CD8-positive, alpha-beta memory T cell (primary cell): ENCODE results near the gene DYNC1H1. TPM values are rescaled to one million over a fixed set of nuclear protein-coding genes. Genes with fewer than 3 reads are reported as not detected.

Experiments
- CTCF ChIA-PET: fragments of 350-600 bp; sonication (Branson Sonifier 250); formaldehyde crosslinking; loops from one replicate; lab custom pipeline; 2021; ENCODE audit warnings: antibody characterized with exemption; lab: Charles Lee
- POLR2A ChIA-PET: fragments of 350-600 bp; sonication (Branson Sonifier 250); formaldehyde crosslinking; loops from one replicate; lab custom pipeline; 2021; ENCODE audit warnings: antibody characterized with exemption; lab: Charles Lee
- DNase-seq, 5 donors: peaks; one replicate each; pipeline versions ENCODE4 v3.0.0 to v3.0.0-alpha.2; 2020 to 2022; ENCODE audit warnings: mixed read lengths in 1 of 5
- H3K27ac ChIP-seq: one replicate; pipeline ENCODE4 v1.7.0; 2013; ENCODE audit warnings: low read depth, mild to moderate bottlenecking, low read length, moderate library complexity
- H3K27me3 ChIP-seq: 2 replicates; pipeline ENCODE4 v1.7.0; 2013; ENCODE audit warnings: low read length, mild to moderate bottlenecking; ENCODE audit not compliant: insufficient read depth, poor library complexity, severe bottlenecking
- H3K36me3 ChIP-seq: 2 replicates; pipeline ENCODE4 v1.7.0; 2013; ENCODE audit warnings: mild to moderate bottlenecking, low read length, moderate library complexity; ENCODE audit not compliant: insufficient read depth
- H3K4me1 ChIP-seq: 2 replicates; pipeline ENCODE4 v1.7.0; 2013; ENCODE audit warnings: mild to moderate bottlenecking, low read length, moderate library complexity; ENCODE audit not compliant: insufficient read depth
- H3K4me3 ChIP-seq: 2 replicates; pipeline ENCODE4 v1.7.0; 2013; ENCODE audit warnings: mild to moderate bottlenecking, low read length
- H3K9me3 ChIP-seq: 2 replicates; pipeline ENCODE4 v1.7.0; 2013; ENCODE audit warnings: mild to moderate bottlenecking, low read length
- H3K27ac Mint-ChIP-seq, 8 donors: one replicate each; pipeline ENCODE4 v1.8.0; 2020 to 2021; ENCODE audit warnings: mixed read lengths in 8 of 8, mild to moderate bottlenecking in 6 of 8, inconsistent platforms in 3 of 8, moderate library complexity in 3 of 8
- H3K27me3 Mint-ChIP-seq, 2 donors: one replicate each; pipeline ENCODE4 v1.8.0; 2020 to 2021; ENCODE audit warnings: mixed read lengths in 2 of 2, mild to moderate bottlenecking in 1 of 2, moderate library complexity in 1 of 2
- H3K36me3 Mint-ChIP-seq, 3 donors: one replicate each; pipeline ENCODE4 v1.8.0; 2020 to 2021; ENCODE audit warnings: mixed read lengths in 3 of 3, inconsistent platforms in 1 of 3, mild to moderate bottlenecking in 1 of 3
- H3K4me1 Mint-ChIP-seq, 3 donors: one replicate each; pipeline ENCODE4 v1.8.0; 2020 to 2021; ENCODE audit warnings: mixed read lengths in 3 of 3, inconsistent platforms in 1 of 3, mild to moderate bottlenecking in 1 of 3
- H3K4me3 Mint-ChIP-seq, 7 donors: one replicate each; pipeline ENCODE4 v1.8.0; 2020 to 2021; ENCODE audit warnings: mixed read lengths in 7 of 7, mild to moderate bottlenecking in 6 of 7, moderate library complexity in 4 of 7, inconsistent platforms in 2 of 7
- H3K9me3 Mint-ChIP-seq, 5 donors: one replicate each; pipeline ENCODE4 v1.8.0; 2020 to 2022; ENCODE audit warnings: mixed read lengths in 5 of 5, mild to moderate bottlenecking in 3 of 5, moderate library complexity in 2 of 5, inconsistent platforms in 1 of 5
- polyA plus RNA-seq: library from polyadenylated mRNA; unstranded; fragments of 300-500 nt; fragmentation: Illumina TruSeq; gene quantifications from one replicate; pipeline ENCODE4 v1.2.3, GENCODE V29; 2021
- total RNA-seq, 2 experiments: library from RNA; stranded (reverse); gene quantifications; one replicate each; pipeline ENCODE4 v1.2.3, GENCODE V29; 2021

Gene DYNC1H1
- total and polyA plus RNA-seq, 3 experiments from 2014 or later: 59.7 to 249 (median 241) TPM

- CTCF ChIA-PET: interaction anchor here (0.9 kb wide), 1 partner anchor 310 kb away, joined by 3 read pairs; no protein-coding TSS in a partner anchor
- Histone ChIP-seq H3K4me1 (peaks cover 18% of the 10 kb centered on the region), H3K36me3 (peaks cover 84% of the 10 kb centered on the region), H3K9me3 (no peaks in the 10 kb centered on the region), H3K4me3 (no peak overlapping the region), H3K27me3 (no peaks in the 10 kb centered on the region), H3K27ac (no peak overlapping the region)
- Mint-ChIP-seq H3K4me1 (peaks cover 10 to 16% (median 14%) of the 10 kb centered on the region in 3 donors), H3K27ac (no peak overlapping the region), H3K4me3 (no peak overlapping the region), H3K9me3 (no peaks in the 10 kb centered on the region), H3K27me3 (no peaks in the 10 kb centered on the region), H3K36me3 (peaks cover 20 to 96% (median 39%) of the 10 kb centered on the region in 3 donors)
- POLR2A ChIA-PET: no interaction called here
- no peak for DNase-seq
These were observed 52.2 kb downstream of the DYNC1H1 start for GRCh38 chr14:102016420-102017090.

GRCh38 chr14:102018251-102018650 lies 53.9 kb downstream of the DYNC1H1 start:
- CTCF ChIA-PET: no interaction called here
- no peaks in the 10 kb centered on the region for H3K27me3 Mint-ChIP-seq
- peaks cover 77% of the 10 kb centered on the region for H3K36me3 ChIP-seq

GRCh38 chr14:102019006-102019540 lies 54.7 kb downstream of the DYNC1H1 start:
- H3K36me3 ChIP-seq: peaks cover 74% of the 10 kb centered on the region
- POLR2A ChIA-PET: no interaction called here
- H3K4me3 ChIP-seq: no peak overlapping the region
- H3K27me3 ChIP-seq: no peaks in the 10 kb centered on the region
- H3K4me3 Mint-ChIP-seq: no peak overlapping the region
- H3K9me3 ChIP-seq: no peaks in the 10 kb centered on the region
- no peaks in the 10 kb centered on the region for H3K9me3 Mint-ChIP-seq
- CTCF ChIA-PET: interaction anchor here (1.0 kb wide), 1 partner anchor 77 kb away, joined by 3 read pairs; no protein-coding TSS in a partner anchor
- H3K27ac ChIP-seq: no peak overlapping the region
- H3K36me3 Mint-ChIP-seq: peaks cover 4 to 95% (median 28%) of the 10 kb centered on the region in 3 donors
- H3K27me3 Mint-ChIP-seq: no peaks in the 10 kb centered on the region
- peaks cover 10 to 16% (median 14%) of the 10 kb centered on the region in 3 donors for H3K4me1 Mint-ChIP-seq
- peak overlapping the region in 2 of 8 donors; percentile 24 to 41 for H3K27ac Mint-ChIP-seq
- no peak for DNase-seq
- peaks cover 18% of the 10 kb centered on the region for H3K4me1 ChIP-seq

More at GRCh38 chr14:102018251-102018650, 53.9 kb downstream of the DYNC1H1 start:
- no peaks in the 10 kb centered on the region for H3K9me3 ChIP-seq
- H3K4me3 ChIP-seq: no peak overlapping the region
- Mint-ChIP-seq H3K36me3 (peaks cover 10 to 95% (median 33%) of the 10 kb centered on the region in 3 donors), H3K27ac (peak overlapping the region in 2 of 8 donors; percentile 54 to 70), H3K4me1 (peaks cover 10 to 16% (median 14%) of the 10 kb centered on the region in 3 donors), H3K9me3 (no peaks in the 10 kb centered on the region), H3K4me3 (no peak overlapping the region)
- no peak overlapping the region for H3K27ac ChIP-seq
- DNase-seq: peak in 1 of 5 donors; percentile 49
- POLR2A ChIA-PET: no interaction called here
- H3K4me1 ChIP-seq: peaks cover 18% of the 10 kb centered on the region
- no peaks in the 10 kb centered on the region for H3K27me3 ChIP-seq

DNA sequence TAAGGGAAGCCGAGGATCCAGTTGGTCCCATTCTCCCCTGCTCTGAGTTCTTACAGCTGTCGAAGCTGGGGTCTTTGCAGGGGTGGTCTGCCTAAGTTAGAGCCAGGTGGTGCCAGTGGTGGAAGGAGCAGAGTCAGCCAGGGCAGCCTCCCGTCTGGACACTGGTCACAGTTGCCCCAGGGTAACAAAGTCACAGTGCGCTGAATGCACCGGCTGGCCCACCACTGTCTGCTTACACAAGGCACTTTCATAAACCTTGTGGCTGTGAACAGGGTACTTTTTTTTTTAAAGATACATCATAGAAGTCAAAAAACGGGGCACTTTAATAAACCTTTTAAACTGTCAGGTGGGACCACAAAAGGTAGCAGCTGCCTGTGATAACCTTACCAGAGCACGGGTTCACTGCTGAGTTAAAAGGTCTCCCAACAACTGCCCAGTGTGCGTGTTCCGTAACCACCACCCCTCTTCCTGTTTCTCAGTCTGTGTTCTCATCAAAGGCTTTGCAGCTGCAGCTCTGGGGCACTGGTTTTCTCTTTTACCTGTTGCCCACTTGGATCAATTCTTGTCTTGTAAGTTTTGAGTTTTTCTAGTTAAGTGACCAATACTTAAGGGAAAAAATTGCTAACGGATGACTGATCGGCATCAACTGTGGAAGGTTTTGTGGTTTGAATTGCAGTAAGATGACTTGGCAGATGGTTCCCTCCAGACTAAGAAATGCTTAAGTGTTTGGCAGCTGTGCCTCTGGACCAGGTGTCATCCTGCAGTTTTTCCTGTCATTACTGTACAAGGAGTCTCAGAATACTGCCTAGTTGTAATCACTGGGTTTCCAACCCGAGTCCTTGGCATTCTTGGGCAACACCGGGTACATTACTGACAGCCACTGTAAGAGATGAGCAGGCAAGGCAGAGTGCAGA lies 55.9 kb downstream of the DYNC1H1 start:
- H3K27me3 Mint-ChIP-seq: no peaks in the 10 kb centered on the region
- H3K36me3 Mint-ChIP-seq: peaks cover 4 to 90% (median 30%) of the 10 kb centered on the region in 3 donors
- Histone ChIP-seq H3K27me3 (no peaks in the 10 kb centered on the region), H3K27ac (no peak overlapping the region), H3K4me1 (peaks cover 18% of the 10 kb centered on the region), H3K36me3 (peaks cover 65% of the 10 kb centered on the region), H3K4me3 (no peak overlapping the region), H3K9me3 (no peaks in the 10 kb centered on the region)
- DNase-seq: peak in 2 of 5 donors; percentile 50 to 77
- H3K27ac Mint-ChIP-seq: peak overlapping the region in 5 of 8 donors; percentile 48 to 86 (median 75)
- H3K4me1 Mint-ChIP-seq: peaks cover 10 to 16% (median 14%) of the 10 kb centered on the region in 3 donors
- peak overlapping the region in 3 of 7 donors; percentile 32 to 55 (median 40) for H3K4me3 Mint-ChIP-seq
- no peaks in the 10 kb centered on the region for H3K9me3 Mint-ChIP-seq
- POLR2A ChIA-PET: no interaction called here
- CTCF ChIA-PET: interaction anchor here (0.6 to 1.7 kb wide), 2 partner anchors 9 to 59 kb away, joined by 3 to 4 read pairs; no protein-coding TSS in a partner anchor

- Histone ChIP-seq H3K27me3 (no peaks in the 10 kb centered on the region), H3K9me3 (no peaks in the 10 kb centered on the region), H3K4me1 (no peaks in the 10 kb centered on the region), H3K27ac (no peak overlapping the region), H3K36me3 (peaks cover 70% of the 10 kb centered on the region), H3K4me3 (no peak overlapping the region)
- ChIA-PET POLR2A (no interaction called here), CTCF (no interaction called here)
- Mint-ChIP-seq H3K27ac (peak overlapping the region in 2 of 8 donors; percentile 36 to 54), H3K4me1 (no peaks in the 10 kb centered on the region), H3K27me3 (no peaks in the 10 kb centered on the region), H3K4me3 (no peak overlapping the region), H3K36me3 (peaks cover 10 to 88% (median 34%) of the 10 kb centered on the region in 3 donors), H3K9me3 (no peaks in the 10 kb centered on the region)
- DNase-seq: no peak
These were observed 62.6 kb downstream of the DYNC1H1 start for GRCh38 chr14:102026934-102027333.

DNA sequence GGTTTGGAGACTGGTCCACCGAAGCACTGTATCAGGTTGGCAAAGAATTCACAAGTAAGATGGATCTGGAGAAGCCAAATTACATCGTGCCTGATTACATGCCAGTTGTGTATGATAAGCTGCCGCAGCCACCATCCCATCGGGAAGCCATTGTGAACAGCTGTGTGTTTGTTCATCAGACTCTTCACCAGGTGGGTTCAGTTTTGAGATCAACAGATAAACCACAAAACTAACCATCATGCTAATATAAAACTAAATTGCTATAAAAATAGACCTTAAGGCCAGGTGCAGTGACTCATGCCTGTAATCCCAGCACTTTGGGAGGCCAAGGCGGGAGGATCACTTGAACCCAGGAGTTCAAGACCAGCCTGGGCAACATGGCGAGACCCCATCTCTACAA lies 63.6 kb downstream of the DYNC1H1 start:
- Mint-ChIP-seq H3K4me1 (no peaks in the 10 kb centered on the region), H3K27ac (no peak overlapping the region), H3K9me3 (no peaks in the 10 kb centered on the region), H3K27me3 (no peaks in the 10 kb centered on the region), H3K4me3 (no peak overlapping the region), H3K36me3 (peaks cover 10 to 90% (median 33%) of the 10 kb centered on the region in 3 donors)
- no peak overlapping the region for H3K4me3 ChIP-seq
- no peak for DNase-seq
- H3K27me3 ChIP-seq: no peaks in the 10 kb centered on the region
- POLR2A ChIA-PET: interaction anchor here (0.9 kb wide), 1 partner anchor 9 kb away, joined by 3 read pairs; no protein-coding TSS in a partner anchor
- CTCF ChIA-PET: no interaction called here
- no peak overlapping the region for H3K27ac ChIP-seq
- no peaks in the 10 kb centered on the region for H3K4me1 ChIP-seq
- no peaks in the 10 kb centered on the region for H3K9me3 ChIP-seq
- peaks cover 74% of the 10 kb centered on the region for H3K36me3 ChIP-seq

DNA sequence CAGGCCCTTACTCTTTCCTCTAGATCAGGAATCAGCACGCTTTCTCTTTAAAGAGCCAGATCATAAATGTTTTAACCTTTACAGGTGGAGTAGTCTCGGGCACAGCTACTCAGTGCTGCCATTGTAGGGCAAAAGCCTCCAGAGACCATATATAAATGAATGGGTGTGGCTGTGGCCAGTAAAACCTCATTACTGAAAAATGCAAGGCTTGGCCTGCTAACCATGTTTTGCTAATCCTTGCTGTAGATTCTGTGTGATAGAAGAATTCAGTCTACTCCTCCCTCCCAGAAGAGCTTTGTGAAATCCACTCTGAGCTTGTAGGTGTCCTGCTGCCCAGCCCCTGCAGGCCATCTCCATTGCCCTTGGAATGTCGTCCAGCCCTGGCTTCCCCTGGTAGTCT lies 64.4 kb downstream of the DYNC1H1 start:
- CTCF ChIA-PET: no interaction called here
- DNase-seq: peak in 1 of 5 donors; percentile 14
- Mint-ChIP-seq H3K27me3 (no peaks in the 10 kb centered on the region), H3K36me3 (peaks cover 13 to 90% (median 37%) of the 10 kb centered on the region in 3 donors), H3K4me3 (no peak overlapping the region), H3K9me3 (no peaks in the 10 kb centered on the region), H3K27ac (peak overlapping the region in 3 of 8 donors; percentile 11 to 23 (median 13)), H3K4me1 (no peaks in the 10 kb centered on the region)
- H3K4me1 ChIP-seq: no peaks in the 10 kb centered on the region
- no peak overlapping the region for H3K4me3 ChIP-seq
- POLR2A ChIA-PET: no interaction called here
- H3K36me3 ChIP-seq: peaks cover 78% of the 10 kb centered on the region
- no peak overlapping the region for H3K27ac ChIP-seq
- H3K9me3 ChIP-seq: no peaks in the 10 kb centered on the region
- no peaks in the 10 kb centered on the region for H3K27me3 ChIP-seq
